Measurements from ENCODE around the gene AIMP1.

DNA sequence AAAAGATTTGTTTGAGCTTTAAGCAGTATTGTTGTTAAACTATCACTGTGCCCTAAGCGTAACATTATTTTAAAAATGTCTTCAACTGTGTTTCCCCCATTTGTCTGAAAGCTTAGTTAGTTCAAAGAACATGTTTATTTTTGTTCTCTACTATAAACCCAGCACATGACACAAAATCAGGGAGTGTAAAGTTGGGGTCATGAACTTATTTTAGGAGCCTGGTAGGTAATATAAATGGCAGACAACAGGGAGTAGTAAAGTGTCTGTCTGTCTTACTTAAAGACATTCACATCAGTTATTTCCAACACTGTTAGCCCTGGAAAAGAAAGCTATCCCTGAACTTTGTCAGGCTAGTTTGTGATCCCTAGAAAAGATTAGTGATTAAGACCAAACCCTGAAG lies 3.9 kb downstream of the AIMP1 start:
- TF ChIP-seq ZNF772 (CRISPR knock-in tag; IDR thresholded peaks at IDR 0.05): no peak
- no peak for TF ChIP-seq SALL1 (CRISPR knock-in tag; IDR thresholded peaks at IDR 0.05)
- TF ChIP-seq PBX3 (CRISPR knock-in tag; IDR thresholded peaks at IDR 0.05; ENCODE audit: borderline replicate concordance): no peak
- no peak for TF ChIP-seq ZNF274 (CRISPR knock-in tag; IDR thresholded peaks at IDR 0.05)
- TF ChIP-seq NCOR1 (IDR thresholded peaks at IDR 0.05; ENCODE audit: borderline replicate concordance, low read length): no peak
- TF ChIP-seq POLR2AphosphoS5 (IDR thresholded peaks at IDR 0.05; ENCODE audit: low read depth, low read length): no peak
- no peak for TF ChIP-seq ZNF331 (CRISPR knock-in tag; IDR thresholded peaks at IDR 0.05)
- TF ChIP-seq BCL6 (CRISPR knock-in tag; IDR thresholded peaks at IDR 0.05): no peak
- no peak for TF ChIP-seq MAX (IDR thresholded peaks at IDR 0.05)
- no peak for TF ChIP-seq KDM1A (CRISPR knock-in tag; IDR thresholded peaks at IDR 0.05)
- TF ChIP-seq MAFG (CRISPR knock-in tag; IDR thresholded peaks at IDR 0.05): no peak
- no peak for TF ChIP-seq KLF16 (CRISPR knock-in tag; IDR thresholded peaks at IDR 0.05)
- no peak for TF ChIP-seq PRDM15 (CRISPR knock-in tag; IDR thresholded peaks at IDR 0.05)
- no peak for TF ChIP-seq PCBP2 (optimal IDR thresholded peaks at IDR 0.05; ENCODE audit: low read depth, low read length, poor library complexity, severe bottlenecking)

Measured in HepG2 (cell line).